Chondrocyte (in vitro differentiated cells): ENCODE results near the gene LIAS. TPM values are rescaled to one million over a fixed set of nuclear protein-coding genes. Genes with fewer than 3 reads are reported as not detected.

Source experiments
- DNase-seq: peaks from one replicate; pipeline ENCODE4 v3.0.0; 2021; ENCODE audit warnings: mixed read lengths, low spot score
- H3K27ac Mint-ChIP-seq: one replicate; pipeline ENCODE4 v1.8.0; 2021; ENCODE audit warnings: mild to moderate bottlenecking, moderate library complexity, mixed read lengths; ENCODE audit not compliant: unreplicated experiment
- H3K27me3 Mint-ChIP-seq: 2 replicates; pipeline ENCODE4 v1.8.0; 2021; ENCODE audit warnings: low read depth, mixed read lengths
- H3K36me3 Mint-ChIP-seq: 2 replicates; pipeline ENCODE4 v1.8.0; 2021; ENCODE audit warnings: low read depth, mixed read lengths
- H3K4me1 Mint-ChIP-seq: 2 replicates; pipeline ENCODE4 v1.8.0; 2021; ENCODE audit warnings: low read depth, mild to moderate bottlenecking, mixed read lengths
- H3K4me3 Mint-ChIP-seq: one replicate; pipeline ENCODE4 v1.8.0; 2021; ENCODE audit warnings: mild to moderate bottlenecking, moderate library complexity, mixed read lengths; ENCODE audit not compliant: unreplicated experiment
- H3K9me3 Mint-ChIP-seq: 2 replicates; pipeline ENCODE4 v1.8.0; 2021; ENCODE audit warnings: low read depth, mixed read lengths
- total RNA-seq: library from RNA; stranded (reverse); gene quantifications from 3 replicates; pipeline ENCODE4 v1.2.1, GENCODE V29; 2021
- TF ChIP-seq, protein P1 (sequence below): fragments of 200-600 bp; sonication (generic); IDR thresholded peaks from 2 replicates; pipeline ENCODE4 v1.5.0; 2021; ENCODE audit warnings: antibody characterized with exemption, mild to moderate bottlenecking, moderate library complexity

LIAS gene
- total RNA-seq, 1 donor from 2014 or later: 6.8 TPM

DNA sequence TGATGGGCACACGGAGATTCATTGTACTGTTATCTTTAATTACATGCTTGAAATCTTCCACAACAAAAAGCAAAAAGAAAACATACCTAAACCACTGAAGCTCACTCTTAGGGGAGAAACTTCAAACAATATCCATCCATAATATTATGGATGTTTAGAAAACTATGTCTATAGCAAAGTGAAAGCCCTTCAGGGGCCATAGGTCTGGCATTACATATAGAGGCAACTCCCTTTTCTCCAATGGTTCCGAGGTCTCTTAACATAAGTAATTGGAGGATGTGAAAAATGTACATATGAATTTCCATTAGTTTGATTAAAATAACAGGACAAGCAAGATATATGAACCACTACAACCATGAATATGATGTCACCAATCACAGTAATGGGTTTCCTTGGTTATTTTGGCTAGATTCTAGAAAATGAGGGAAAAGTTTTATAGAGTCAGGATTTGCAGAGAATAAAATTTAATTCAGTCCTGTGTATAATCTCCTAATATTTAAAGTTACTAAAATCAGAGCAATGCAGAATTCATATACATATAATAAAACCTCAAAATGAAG is 57.6 kb downstream of the LIAS start:
- peak overlapping the region; percentile 7 for H3K27ac Mint-ChIP-seq

DNA sequence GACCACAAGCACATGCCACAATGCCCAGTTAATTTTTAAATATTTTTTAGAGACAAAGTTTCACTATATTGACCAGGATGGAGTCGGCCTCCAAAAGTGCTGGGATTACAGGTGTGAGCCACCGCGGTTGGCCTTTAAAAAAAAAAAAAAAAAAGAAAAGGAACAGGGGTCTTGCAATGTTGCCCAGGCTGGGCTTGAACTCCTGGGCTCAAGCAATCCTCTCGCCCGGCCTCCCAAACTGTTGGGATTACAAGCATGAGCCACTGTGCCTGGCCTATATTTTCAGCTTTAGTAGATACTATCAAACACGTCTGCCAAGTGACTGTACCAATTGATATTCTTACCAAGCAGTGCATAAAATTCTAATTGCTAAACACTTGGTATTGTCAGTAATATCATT is 59.6 kb downstream of the LIAS start:
- Mint-ChIP-seq H3K9me3 (no peaks in the 10 kb centered on the region), H3K4me1 (peaks cover 38% of the 10 kb centered on the region), H3K4me3 (no peak overlapping the region), H3K36me3 (peaks cover 11% of the 10 kb centered on the region), H3K27ac (peak overlapping the region; percentile 45), H3K27me3 (no peaks in the 10 kb centered on the region)
- DNase-seq: no peak
- TF ChIP-seq, protein P1, sequence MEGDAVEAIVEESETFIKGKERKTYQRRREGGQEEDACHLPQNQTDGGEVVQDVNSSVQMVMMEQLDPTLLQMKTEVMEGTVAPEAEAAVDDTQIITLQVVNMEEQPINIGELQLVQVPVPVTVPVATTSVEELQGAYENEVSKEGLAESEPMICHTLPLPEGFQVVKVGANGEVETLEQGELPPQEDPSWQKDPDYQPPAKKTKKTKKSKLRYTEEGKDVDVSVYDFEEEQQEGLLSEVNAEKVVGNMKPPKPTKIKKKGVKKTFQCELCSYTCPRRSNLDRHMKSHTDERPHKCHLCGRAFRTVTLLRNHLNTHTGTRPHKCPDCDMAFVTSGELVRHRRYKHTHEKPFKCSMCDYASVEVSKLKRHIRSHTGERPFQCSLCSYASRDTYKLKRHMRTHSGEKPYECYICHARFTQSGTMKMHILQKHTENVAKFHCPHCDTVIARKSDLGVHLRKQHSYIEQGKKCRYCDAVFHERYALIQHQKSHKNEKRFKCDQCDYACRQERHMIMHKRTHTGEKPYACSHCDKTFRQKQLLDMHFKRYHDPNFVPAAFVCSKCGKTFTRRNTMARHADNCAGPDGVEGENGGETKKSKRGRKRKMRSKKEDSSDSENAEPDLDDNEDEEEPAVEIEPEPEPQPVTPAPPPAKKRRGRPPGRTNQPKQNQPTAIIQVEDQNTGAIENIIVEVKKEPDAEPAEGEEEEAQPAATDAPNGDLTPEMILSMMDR: no peak

More for the DNA sequence above, 57.6 kb downstream of the LIAS start:
- H3K4me3 Mint-ChIP-seq: no peak overlapping the region
- peaks cover 24% of the 10 kb centered on the region for H3K4me1 Mint-ChIP-seq
- H3K9me3 Mint-ChIP-seq: no peaks in the 10 kb centered on the region
- H3K36me3 Mint-ChIP-seq: peaks cover 22% of the 10 kb centered on the region
- no peak for DNase-seq
- TF ChIP-seq, protein P1: no peak
- H3K27me3 Mint-ChIP-seq: no peaks in the 10 kb centered on the region

DNA sequence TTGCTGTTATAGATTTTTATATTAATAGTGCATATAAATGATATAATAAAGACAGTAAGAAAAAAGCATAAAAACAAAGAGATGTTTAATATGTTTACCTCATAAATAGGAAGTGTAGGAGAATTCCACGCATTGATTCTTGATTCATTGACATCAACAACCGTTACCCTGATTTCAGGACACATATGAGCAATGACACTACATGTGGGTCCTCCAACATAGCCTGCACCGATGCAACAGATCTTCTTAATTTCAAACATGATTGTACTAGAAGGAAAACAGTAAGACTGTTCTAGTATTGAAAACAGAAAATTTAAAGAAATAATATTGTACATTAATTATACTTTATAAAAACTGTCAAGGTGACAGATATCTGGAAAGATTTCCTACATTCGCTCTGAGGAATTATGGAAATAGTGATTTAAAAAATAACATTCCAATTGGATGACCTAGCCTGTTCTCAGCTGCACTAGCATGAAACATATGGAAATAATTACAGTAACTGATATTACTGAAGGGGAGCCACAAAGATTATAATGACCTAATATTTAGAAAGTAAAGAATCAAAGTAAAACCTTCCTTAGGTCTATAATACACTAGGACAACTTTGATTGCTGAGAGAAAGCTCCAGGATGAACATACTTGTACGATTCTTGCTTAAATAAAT is 62.5 kb downstream of the LIAS start:
- H3K4me3 Mint-ChIP-seq: peak overlapping the region; percentile 18
- H3K27ac Mint-ChIP-seq: peak overlapping the region; percentile 94
- no peaks in the 10 kb centered on the region for H3K9me3 Mint-ChIP-seq

DNA sequence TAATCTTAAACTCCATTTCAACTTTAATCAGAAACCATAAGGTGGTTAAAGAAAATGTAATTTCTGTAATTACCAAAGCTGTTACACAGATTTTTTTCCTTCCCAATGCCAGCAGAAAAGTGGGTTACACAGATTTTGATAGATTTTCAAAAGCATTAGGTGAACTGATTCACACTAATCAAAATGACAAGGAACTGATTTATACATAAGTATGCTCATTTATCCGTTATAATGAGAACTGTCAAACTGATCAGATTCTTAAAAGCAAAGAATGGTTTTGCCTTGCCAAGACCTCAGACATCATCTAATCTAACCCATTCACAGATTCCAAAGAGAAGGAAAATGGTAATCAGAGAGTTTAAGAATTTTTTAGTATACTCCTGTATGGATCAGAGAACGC is 63.2 kb downstream of the LIAS start:
- Mint-ChIP-seq H3K4me1 (peaks cover 48% of the 10 kb centered on the region), H3K27ac (peak overlapping the region; percentile 94), H3K27me3 (no peaks in the 10 kb centered on the region), H3K9me3 (no peaks in the 10 kb centered on the region), H3K36me3 (peaks cover 3% of the 10 kb centered on the region), H3K4me3 (peak overlapping the region; percentile 18)
- DNase-seq: no peak
- TF ChIP-seq, protein P1: no peak

More for the DNA sequence above, 62.5 kb downstream of the LIAS start:
- TF ChIP-seq, protein P1: no peak
- DNase-seq: no peak
- Mint-ChIP-seq H3K4me1 (peaks cover 50% of the 10 kb centered on the region), H3K27me3 (no peaks in the 10 kb centered on the region), H3K36me3 (peaks cover 6% of the 10 kb centered on the region)

DNA sequence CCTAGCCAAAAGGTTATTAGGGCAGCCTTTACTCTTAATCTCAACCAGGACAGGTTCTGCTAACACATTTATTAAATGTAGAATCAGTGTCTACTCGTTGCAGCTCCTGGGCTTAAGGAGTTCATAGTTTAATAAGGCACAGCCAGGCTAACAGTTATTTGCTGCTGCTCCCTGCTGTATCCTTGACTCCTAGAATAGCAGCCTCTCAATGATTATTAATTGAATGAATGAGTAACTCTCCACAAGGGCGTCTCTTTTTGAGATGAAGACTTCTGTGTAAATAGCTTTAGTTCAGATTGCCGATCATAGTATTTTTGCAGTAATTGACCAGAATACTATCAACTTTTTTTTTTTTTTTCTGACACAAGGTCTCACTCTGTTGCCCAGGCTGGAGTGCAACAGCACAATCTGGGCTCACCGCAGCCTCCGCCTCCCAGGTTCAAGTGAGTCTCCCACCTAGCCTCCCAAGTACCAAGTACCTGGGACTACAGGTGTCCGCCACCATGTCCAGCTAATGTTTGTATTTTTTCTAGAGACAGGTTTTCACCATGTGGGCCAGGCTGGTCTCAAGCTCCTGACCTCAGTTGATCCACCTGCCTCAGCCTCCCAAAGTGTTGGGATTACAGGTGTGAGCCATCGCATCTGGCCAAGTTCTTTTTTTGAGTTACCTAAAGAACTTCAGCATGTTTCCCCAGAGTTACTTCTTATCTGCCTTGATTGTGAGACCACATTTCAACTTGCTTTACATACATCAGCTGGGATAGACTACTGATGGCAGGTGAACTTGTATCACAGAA is 65.5 kb downstream of the LIAS start:
- peak overlapping the region; percentile 95 for H3K4me3 Mint-ChIP-seq
- no peaks in the 10 kb centered on the region for H3K9me3 Mint-ChIP-seq
- no peaks in the 10 kb centered on the region for H3K27me3 Mint-ChIP-seq
- H3K4me1 Mint-ChIP-seq: peaks cover 60% of the 10 kb centered on the region
- peaks cover 1% of the 10 kb centered on the region for H3K36me3 Mint-ChIP-seq
- no peak for DNase-seq
- H3K27ac Mint-ChIP-seq: peak overlapping the region; percentile 97
- TF ChIP-seq, protein P1: peak; percentile 10
